NT2/D1 (cell line): ENCODE results near the gene ATXN7L3.

ENCODE experiments used
- SUZ12 ChIP-seq: IDR thresholded peaks from 2 replicates; pipeline ENCODE4 v1.6.1; 2011; ENCODE audit not compliant: insufficient read length, insufficient read depth; ENCODE audit errors: extremely low read depth
- YY1 ChIP-seq: IDR thresholded peaks from 2 replicates; pipeline ENCODE4 v1.6.1; 2011; ENCODE audit not compliant: insufficient read length, insufficient read depth
- ZNF274 ChIP-seq: IDR thresholded peaks from 2 replicates; pipeline ENCODE4 v1.6.1; 2011; ENCODE audit warnings: mild to moderate bottlenecking, low read depth, low read length

GRCh38 chr17:44220213-44221083, 20.8 kb upstream of the ATXN7L3 start:
- TF ChIP-seq ZNF274: no peak
- no peak for TF ChIP-seq YY1
- TF ChIP-seq SUZ12: no peak
